CD4-positive, alpha-beta T cell treated with Interleukin-2 at 100 ng/mL for 4 hours (primary cell): ENCODE data around the gene SNIP1.
"Not testable (repeated sequence)": the region's sequence is repeated elsewhere in the genome, so short reads cannot be mapped to it uniquely, and the experiment has no call there.

Source experiments
- DNase-seq: peaks from one replicate; pipeline ENCODE4 v3.0.0-alpha.2; 2020; ENCODE audit warnings: low spot score

SNIP1 gene

GRCh38 chr1:37559080-37559479 is 5.0 kb upstream of the SNIP1 start:
- no peak for DNase-seq

- no peak for DNase-seq
Measured at GRCh38 chr1:37558411-37558810, 4.3 kb upstream of the SNIP1 start.

- no peak for DNase-seq
Measured at GRCh38 chr1:37557402-37557801, 3.3 kb upstream of the SNIP1 start.

GRCh38 chr1:37556712-37557196 is 2.7 kb upstream of the SNIP1 start, which contains the start of gene DNALI1:
TSS of gene DNALI1 (plus strand) at chr1:37556940. CDS start at chr1:37556995, 55 bp downstream.
- no peak for DNase-seq

GRCh38 chr1:37553598-37553926 is 531 bp downstream of the SNIP1 start:
- no peak for DNase-seq

GRCh38 chr1:37549341-37549740 is 4.8 kb downstream of the SNIP1 start:
- no peak for DNase-seq

- DNase-seq: no peak
Measured at GRCh38 chr1:37545019-37545418, 9.1 kb downstream of the SNIP1 start.

- no peak for DNase-seq
Measured at GRCh38 chr1:37544530-37544929, 9.6 kb downstream of the SNIP1 start.

- DNase-seq: no peak
Measured at GRCh38 chr1:37540036-37540785, 13.9 kb downstream of the SNIP1 start.

GRCh38 chr1:37539154-37539553 is 14.9 kb downstream of the SNIP1 start:
- not testable (repeated sequence) for DNase-seq

GRCh38 chr1:37537378-37537777 is 16.7 kb downstream of the SNIP1 start:
- DNase-seq: no peak

GRCh38 chr1:37533317-37534093 is 20.6 kb downstream of the SNIP1 start:
- no peak for DNase-seq

GRCh38 chr1:37532418-37533156 is 21.5 kb downstream of the SNIP1 start:
- not testable (repeated sequence) for DNase-seq

GRCh38 chr1:37529888-37530287 is 24.2 kb downstream of the SNIP1 start:
- DNase-seq: not testable (repeated sequence)

GRCh38 chr1:37519613-37520012 is 34.5 kb downstream of the SNIP1 start:
- DNase-seq: no peak

- peak; percentile 62 for DNase-seq
Measured at GRCh38 chr1:37518929-37519328, 35.2 kb downstream of the SNIP1 start.

GRCh38 chr1:37518241-37518640 is 35.9 kb downstream of the SNIP1 start:
- not testable (repeated sequence) for DNase-seq

- DNase-seq: no peak
Measured at GRCh38 chr1:37517569-37517968, 36.5 kb downstream of the SNIP1 start.

GRCh38 chr1:37515185-37516034 is 38.7 kb downstream of the SNIP1 start:
- DNase-seq: no peak

- DNase-seq: peak; percentile 81
Measured at GRCh38 chr1:37514350-37515184, 39.5 kb downstream of the SNIP1 start, which contains the start of gene MEAF6. TSS of gene MEAF6 (minus strand) at chr1:37514766. CDS start at chr1:37514746, 20 bp downstream.
